HG03097 (cell line): ENCODE results near the gene MACROD2.

Experiments
- ATAC-seq: cut with Tn5 transposase; IDR thresholded peaks from one replicate; pipeline ENCODE4 v1.9.1; 2021; ENCODE audit not compliant: unreplicated experiment, low FRiP score

The MACROD2 gene

DNA sequence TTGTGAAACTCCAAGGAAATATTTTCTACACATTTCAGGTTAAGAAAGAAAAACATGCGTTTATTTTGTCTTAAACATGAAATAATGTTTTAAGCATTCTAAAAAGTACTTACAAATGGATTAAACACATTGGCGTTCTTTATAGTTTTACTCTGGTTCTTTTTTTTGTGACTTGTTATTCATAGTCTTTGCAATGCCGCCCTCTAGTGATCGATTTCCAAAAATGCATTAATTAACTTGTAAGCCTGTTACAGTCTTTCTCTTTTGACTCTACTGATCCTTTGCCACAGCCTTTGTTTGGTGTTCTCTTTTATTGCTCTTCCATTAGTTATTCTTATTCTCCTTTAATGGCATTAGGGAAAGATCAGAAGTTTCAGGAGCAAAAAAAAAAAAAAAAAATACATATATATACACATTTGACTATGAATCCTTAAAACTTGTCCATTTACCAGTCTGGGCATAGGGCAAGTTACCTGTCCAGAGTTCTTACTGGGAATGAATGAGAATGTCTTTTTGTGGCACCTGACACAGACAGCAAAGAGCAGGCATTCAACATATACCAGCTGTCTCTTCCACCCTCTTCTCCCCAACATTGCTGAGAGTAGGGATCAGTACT is 59.9 kb downstream of the MACROD2 start:
- ATAC-seq: no peak

- no peak for ATAC-seq
These were observed 66.9 kb downstream of the MACROD2 start for GRCh38 chr20:14062171-14062570.

DNA sequence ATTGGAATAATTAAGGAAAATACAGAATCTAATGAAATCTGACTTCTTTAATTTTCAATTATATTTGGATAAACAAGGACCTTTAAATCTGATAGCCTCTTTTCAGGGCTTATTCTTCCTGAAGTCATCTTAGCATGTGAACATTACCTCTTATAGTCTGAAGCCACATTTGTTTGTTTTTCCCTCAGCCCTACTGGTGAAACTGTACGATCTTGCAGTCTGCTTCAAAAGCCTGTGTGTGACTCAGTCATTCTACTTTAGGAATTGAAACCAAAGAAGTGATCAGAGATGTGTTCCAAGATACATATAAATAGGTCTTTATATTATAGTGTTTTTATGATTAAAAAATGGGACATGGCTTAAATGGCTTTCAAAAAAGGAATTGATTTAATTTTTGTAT is 67.5 kb downstream of the MACROD2 start:
- no peak for ATAC-seq

- no peak for ATAC-seq
These were observed 69.0 kb downstream of the MACROD2 start for GRCh38 chr20:14064333-14064732.

- ATAC-seq: no peak
These were observed 69.6 kb downstream of the MACROD2 start for GRCh38 chr20:14064921-14065320.

GRCh38 chr20:14065774-14066173 is 70.5 kb downstream of the MACROD2 start:
- no peak for ATAC-seq

- no peak for ATAC-seq
These were observed 72.3 kb downstream of the MACROD2 start for GRCh38 chr20:14067603-14068002.

- ATAC-seq: no peak
These were observed 74.5 kb downstream of the MACROD2 start for GRCh38 chr20:14069796-14070195.

GRCh38 chr20:14093652-14094051 is 98.3 kb downstream of the MACROD2 start:
- no peak for ATAC-seq

DNA sequence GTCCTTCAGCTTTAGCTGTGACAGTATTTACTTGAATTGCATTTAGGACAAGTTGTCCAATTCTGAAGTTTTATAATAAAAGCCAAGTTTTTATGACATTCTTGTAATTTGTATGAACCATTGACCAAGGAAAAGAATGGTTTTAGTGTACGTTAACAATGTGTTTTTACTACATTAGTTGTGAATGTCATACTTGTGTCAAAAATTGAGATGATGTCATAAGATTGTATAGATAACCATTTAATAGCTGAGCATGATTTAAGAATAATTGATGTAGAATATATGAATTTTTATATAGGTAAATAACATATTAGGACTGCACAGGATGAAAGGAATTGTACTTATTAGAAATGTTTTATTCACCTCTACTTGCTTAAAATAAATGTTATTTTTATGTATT is 102.9 kb downstream of the MACROD2 start:
- ATAC-seq: no peak

DNA sequence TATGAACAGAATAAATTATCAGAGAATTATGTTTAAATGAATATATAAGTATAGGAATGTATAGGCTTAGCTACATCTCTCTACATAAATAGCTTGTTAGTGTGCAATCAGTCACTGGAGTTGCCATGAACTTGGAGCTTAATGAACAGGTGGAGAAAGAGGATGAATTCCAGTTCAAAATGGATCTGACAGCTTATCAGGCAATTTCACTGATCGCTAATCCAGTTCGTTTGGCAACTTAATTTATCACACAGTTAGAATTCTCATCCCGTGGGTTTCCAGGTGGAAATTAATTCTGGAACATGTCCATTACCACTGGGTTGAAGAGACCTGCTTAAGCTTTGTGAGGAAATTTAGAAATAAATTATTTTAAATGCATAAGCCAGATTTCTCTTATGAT is 118.1 kb downstream of the MACROD2 start:
- no peak for ATAC-seq

DNA sequence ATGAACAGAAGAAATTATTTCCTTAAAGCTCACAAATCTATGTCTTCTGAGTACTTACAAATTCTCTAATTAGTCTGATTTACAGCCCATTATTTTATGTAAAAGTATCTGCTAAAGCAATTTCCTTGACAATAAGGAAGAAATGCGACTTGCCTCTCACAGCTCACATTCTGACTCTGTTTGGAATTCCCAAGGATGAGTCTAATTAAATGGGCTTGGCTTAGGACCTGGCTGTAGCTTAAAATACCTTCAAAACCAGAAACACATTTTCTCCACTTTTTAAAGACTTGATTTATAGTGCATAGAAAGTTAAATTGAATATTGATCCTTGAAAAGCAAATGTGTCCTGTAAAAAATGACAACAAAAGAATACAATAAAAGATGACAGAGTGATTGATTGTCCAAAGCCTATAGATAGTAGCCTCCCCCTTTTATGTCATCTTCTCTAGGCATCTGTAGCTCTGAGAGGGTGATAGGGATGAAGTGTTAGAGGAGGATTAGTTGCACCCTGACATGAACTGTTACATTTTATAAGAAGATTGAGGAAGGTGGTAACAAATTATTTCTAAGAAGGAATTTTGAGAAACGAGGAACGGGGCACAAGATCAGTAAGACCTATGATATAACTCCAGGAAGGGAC is 118.9 kb downstream of the MACROD2 start:
- ATAC-seq: no peak

DNA sequence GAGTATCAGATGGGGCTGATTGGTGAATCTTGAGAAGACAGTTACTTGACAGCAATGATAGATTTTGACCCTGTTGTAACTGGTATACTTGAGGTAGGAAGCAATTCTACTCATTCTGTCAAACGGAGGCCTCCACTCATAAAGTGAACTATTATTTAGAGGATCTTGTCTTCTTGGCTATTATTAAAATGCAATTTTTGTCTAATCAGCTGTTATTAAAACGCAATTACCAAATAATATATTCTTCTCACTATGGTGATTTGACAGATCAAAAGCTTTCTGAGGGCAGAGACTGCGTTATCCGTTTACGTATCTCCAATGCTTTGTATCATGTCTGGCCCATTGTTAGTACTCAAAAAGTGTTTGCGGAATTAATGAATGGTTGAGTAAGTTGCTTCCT is 120.7 kb downstream of the MACROD2 start:
- no peak for ATAC-seq

GRCh38 chr20:14117768-14118167 is 122.5 kb downstream of the MACROD2 start:
- no peak for ATAC-seq

DNA sequence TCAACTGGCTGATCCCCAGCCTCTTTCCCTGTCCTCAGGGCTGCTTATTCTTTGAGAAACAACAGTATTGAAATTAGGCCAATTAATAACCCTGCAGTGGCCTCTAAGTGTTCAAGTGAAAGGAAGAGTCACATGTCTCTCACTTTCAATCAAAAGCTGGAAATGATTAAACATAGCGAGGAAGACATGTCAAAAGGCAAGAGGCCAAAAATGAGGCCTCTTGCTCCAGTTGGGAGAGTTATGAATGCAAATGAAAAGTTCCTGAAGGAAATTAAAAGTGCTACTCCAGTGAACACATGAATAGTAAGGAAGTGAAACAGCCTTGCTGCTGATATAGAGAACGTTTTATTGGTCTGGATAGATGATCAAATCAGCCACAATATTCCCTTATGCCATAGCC is 131.5 kb downstream of the MACROD2 start:
- ATAC-seq: no peak

- ATAC-seq: no peak
These were observed 132.4 kb downstream of the MACROD2 start for GRCh38 chr20:14127514-14128223.

GRCh38 chr20:14134004-14134403 is 138.7 kb downstream of the MACROD2 start:
- no peak for ATAC-seq

GRCh38 chr20:14142171-14142570 is 146.9 kb downstream of the MACROD2 start:
- ATAC-seq: no peak

DNA sequence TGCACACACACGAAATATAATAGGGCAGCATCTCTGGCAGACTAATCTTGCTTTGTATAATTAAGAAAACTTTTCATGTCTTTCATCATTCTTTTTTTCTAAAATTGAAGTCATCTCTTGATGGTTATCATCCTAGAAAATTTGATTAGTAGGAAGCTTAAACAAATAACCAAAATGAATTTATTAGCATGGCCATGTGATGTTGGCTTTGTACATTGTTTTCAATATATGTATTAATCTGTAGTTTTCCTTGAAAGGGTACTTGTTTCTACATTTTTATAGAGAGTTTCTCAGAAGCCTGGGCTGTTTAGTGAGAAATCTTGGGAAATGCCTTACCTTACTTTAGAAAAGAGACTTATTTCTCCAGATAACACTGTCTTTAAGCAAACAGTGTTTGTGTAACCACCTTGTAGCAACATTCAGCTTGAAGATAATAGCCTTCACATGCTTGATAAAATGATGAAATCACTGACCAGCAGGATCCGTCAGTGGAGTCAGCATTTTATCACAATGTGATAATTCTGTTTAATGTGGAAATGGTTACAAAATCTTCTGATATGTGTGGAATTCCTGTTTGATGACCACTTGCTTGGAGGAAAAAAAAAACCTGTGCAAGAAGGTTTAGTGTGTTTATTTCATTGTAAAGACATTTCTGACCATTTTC is 147.8 kb downstream of the MACROD2 start:
- ATAC-seq: no peak

GRCh38 chr20:14148042-14148441 is 152.7 kb downstream of the MACROD2 start:
- ATAC-seq: no peak

GRCh38 chr20:14155361-14155760 is 160.0 kb downstream of the MACROD2 start:
- no peak for ATAC-seq
